Trophoblast cell (in vitro differentiated cells and primary cell): Measurements from ENCODE around the gene KRT7.
"Not testable (repeated sequence)": the region's sequence is repeated elsewhere in the genome, so short reads cannot be mapped to it uniquely, and the experiment has no call there.

ENCODE experiments used
- DNase-seq, 2 donors: peaks; one replicate each; pipeline ENCODE4 v3.0.0-alpha.2; 2016
- H2AFZ ChIP-seq: 2 replicates; pipeline ENCODE4 v1.6.1; 2013; ENCODE audit warnings: low read length, moderate library complexity, mild to moderate bottlenecking; ENCODE audit not compliant: insufficient read depth, poor library complexity
- H2AK5ac ChIP-seq: 2 replicates; pipeline ENCODE4 v1.6.1; 2013; ENCODE audit warnings: mild to moderate bottlenecking, low read length
- H2BK120ac ChIP-seq: 2 replicates; pipeline ENCODE4 v1.6.1; 2013; ENCODE audit warnings: low read length, mild to moderate bottlenecking, moderate library complexity; ENCODE audit not compliant: insufficient read depth, poor library complexity
- H2BK12ac ChIP-seq: 2 replicates; pipeline ENCODE4 v1.6.1; 2013; ENCODE audit warnings: mild to moderate bottlenecking, low read length, moderate library complexity
- H2BK5ac ChIP-seq: 2 replicates; pipeline ENCODE4 v1.6.1; 2013; ENCODE audit warnings: low read length, low read depth, moderate library complexity, mild to moderate bottlenecking; ENCODE audit not compliant: poor library complexity
- H3K14ac ChIP-seq: 2 replicates; pipeline ENCODE4 v1.6.1; 2013; ENCODE audit warnings: mild to moderate bottlenecking, low read length
- H3K18ac ChIP-seq: 2 replicates; pipeline ENCODE4 v1.6.1; 2013; ENCODE audit warnings: mild to moderate bottlenecking, low read length
- H3K23ac ChIP-seq: 2 replicates; pipeline ENCODE4 v1.6.1; 2013; ENCODE audit warnings: low read length
- H3K27ac ChIP-seq: 2 replicates; pipeline ENCODE4 v1.5.1; 2013; ENCODE audit warnings: low read depth, mild to moderate bottlenecking, inconsistent platforms, low read length, moderate library complexity
- H3K27me3 ChIP-seq: 2 replicates; pipeline ENCODE4 v1.6.1; 2013; ENCODE audit warnings: inconsistent platforms, mild to moderate bottlenecking, low read length, moderate library complexity; ENCODE audit not compliant: insufficient read depth
- H3K36me3 ChIP-seq, 2 experiments: 1 replicate in 1 of 2; 2 replicates in 1 of 2; pipeline ENCODE4 v1.6.1; 2013; ENCODE audit warnings: low read length in 2 of 2, mild to moderate bottlenecking in 2 of 2, moderate library complexity in 1 of 2; ENCODE audit not compliant: insufficient read depth in 2 of 2, control insufficient read depth in 1 of 2
- H3K4ac ChIP-seq: 2 replicates; pipeline ENCODE4 v1.6.1; 2013; ENCODE audit warnings: low read depth, mild to moderate bottlenecking, low read length, moderate library complexity
- H3K4me1 ChIP-seq, 2 experiments: 1 replicate in 1 of 2; 2 replicates in 1 of 2; pipeline ENCODE4 v1.6.1; 2013; ENCODE audit warnings: low read length in 2 of 2, mild to moderate bottlenecking in 2 of 2, moderate library complexity in 1 of 2; ENCODE audit not compliant: insufficient read depth in 2 of 2, control insufficient read depth in 1 of 2
- H3K4me2 ChIP-seq: 2 replicates; pipeline ENCODE4 v1.6.1; 2013; ENCODE audit warnings: inconsistent platforms, mild to moderate bottlenecking, low read length, moderate library complexity
- H3K4me3 ChIP-seq: 2 replicates; pipeline ENCODE4 v1.5.1; 2013; ENCODE audit warnings: mild to moderate bottlenecking, low read depth, low read length, inconsistent platforms
- H3K79me1 ChIP-seq: one replicate; pipeline ENCODE4 v1.6.1; 2013; ENCODE audit warnings: low read length
- H3K79me2 ChIP-seq: 2 replicates; pipeline ENCODE4 v1.6.1; 2013; ENCODE audit warnings: low read length, mild to moderate bottlenecking; ENCODE audit not compliant: control insufficient read depth, insufficient read depth, poor library complexity
- H3K9ac ChIP-seq: 2 replicates; pipeline ENCODE4 v1.6.1; 2013; ENCODE audit warnings: mild to moderate bottlenecking, low read length
- H3K9me3 ChIP-seq: 2 replicates; pipeline ENCODE4 v1.6.1; 2013; ENCODE audit warnings: low read depth, mild to moderate bottlenecking, control low read depth, inconsistent platforms, low read length; ENCODE audit not compliant: insufficient read depth
- H4K12ac ChIP-seq: 2 replicates; pipeline ENCODE4 v1.6.1; 2013; ENCODE audit warnings: low read depth, mild to moderate bottlenecking, low read length, moderate library complexity
- H4K8ac ChIP-seq: 2 replicates; pipeline ENCODE4 v1.6.1; 2013; ENCODE audit warnings: low read depth, mild to moderate bottlenecking, low read length, moderate library complexity
- H4K91ac ChIP-seq: one replicate; pipeline ENCODE4 v1.6.1; 2013; ENCODE audit warnings: low read depth, mild to moderate bottlenecking, low read length, moderate library complexity
- WGBS: extraction: QIAGEN DNeasy Blood & Tissue Kit; methylation state at CpG from one replicate; pipeline ENCODE4 v1.1.7; 2013; ENCODE audit warnings: missing lambda C conversion rate; ENCODE audit not compliant: insufficient read length, insufficient coverage; ENCODE audit errors: extremely low coverage; 5-methylcytosine and 5-hydroxymethylcytosine counted together

The KRT7 gene

DNA sequence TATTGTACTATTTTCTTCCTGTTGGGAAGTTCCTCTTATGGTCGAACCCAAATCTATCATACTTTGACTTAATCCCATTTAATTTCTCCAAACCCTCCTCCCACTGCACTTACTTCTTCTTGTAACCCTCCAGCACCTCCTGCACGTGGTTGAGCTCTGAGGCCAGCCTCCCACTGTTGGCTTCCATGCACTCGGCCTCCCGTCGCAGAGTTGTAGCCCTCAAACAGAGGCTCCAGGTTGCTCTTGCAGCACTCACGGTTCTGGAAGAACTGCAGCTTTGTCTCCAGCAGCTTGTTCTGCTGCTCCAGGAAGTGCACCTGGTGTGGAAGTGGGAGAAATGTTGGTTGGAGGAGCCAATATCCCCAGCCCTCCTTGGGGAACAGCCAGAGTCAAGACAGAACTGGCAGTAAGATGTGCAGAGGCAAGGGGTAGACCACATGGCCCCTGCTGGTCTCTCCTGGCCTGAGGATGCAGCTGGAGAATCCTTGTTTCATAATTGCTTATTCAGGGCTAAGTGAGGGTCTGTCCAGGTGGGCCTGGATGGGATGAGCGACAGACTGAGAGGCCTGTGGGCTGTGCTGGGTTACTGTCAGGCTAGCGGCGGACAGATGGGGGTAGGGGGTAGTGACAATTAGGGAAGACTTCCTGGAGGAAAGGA lies 23.0 kb downstream of the KRT7 start:
- H2AK5ac ChIP-seq = no peak overlapping the region
- no peak overlapping the region for H3K4ac ChIP-seq
- no peak overlapping the region for H4K12ac ChIP-seq
- H2BK12ac ChIP-seq = no peak overlapping the region
- H3K18ac ChIP-seq = no peak overlapping the region
- H3K14ac ChIP-seq = no peak overlapping the region
- WGBS = no CpG with 5 or more reads among the region's 9 CpGs
- peaks cover 16% of the 10 kb centered on the region for H3K27me3 ChIP-seq
- peak in 1 of 2 donors; percentile 64 for DNase-seq
- H2BK5ac ChIP-seq = no peak overlapping the region
- no peak overlapping the region for H2AFZ ChIP-seq
- H4K91ac ChIP-seq = no peak overlapping the region
- H3K4me3 ChIP-seq = no peak overlapping the region
- no peaks in the 10 kb centered on the region for H3K79me2 ChIP-seq
- peaks cover 10% of the 10 kb centered on the region for H3K9me3 ChIP-seq
- no peak overlapping the region for H2BK120ac ChIP-seq
- no peak overlapping the region for H3K4me2 ChIP-seq
- H3K36me3 ChIP-seq = no peaks in the 10 kb centered on the region
- no peaks in the 10 kb centered on the region for H3K4me1 ChIP-seq
- no peak overlapping the region for H3K9ac ChIP-seq
- H4K8ac ChIP-seq = no peak overlapping the region
- no peaks in the 10 kb centered on the region for H3K79me1 ChIP-seq
- no peak overlapping the region for H3K27ac ChIP-seq
- H3K23ac ChIP-seq = no peak overlapping the region

DNA sequence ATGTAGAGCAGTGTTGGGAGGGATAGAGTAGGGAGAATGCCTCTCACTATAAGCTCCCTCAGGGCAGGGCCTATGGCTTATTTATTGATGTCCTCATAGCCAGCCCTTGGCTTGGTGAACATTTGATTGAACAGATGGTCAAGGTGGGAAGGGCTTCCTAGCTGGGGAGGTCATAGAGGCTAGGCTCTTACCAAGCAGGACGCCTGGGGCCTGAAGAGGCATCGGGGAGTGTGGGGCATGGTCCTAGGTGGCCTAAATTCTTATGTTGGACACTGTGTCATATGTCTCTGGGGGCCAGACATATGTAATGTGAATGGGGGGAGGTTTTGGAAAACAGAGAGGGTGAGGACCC lies 23.5 kb downstream of the KRT7 start:
- peaks cover 16% of the 10 kb centered on the region for H3K27me3 ChIP-seq
- H3K27ac ChIP-seq = no peak overlapping the region
- H3K9me3 ChIP-seq = peaks cover 14% of the 10 kb centered on the region
- H3K14ac ChIP-seq = no peak overlapping the region
- no peak overlapping the region for H4K91ac ChIP-seq
- WGBS = no CpG with 5 or more reads among the region's 2 CpGs
- H3K9ac ChIP-seq = no peak overlapping the region
- H3K4ac ChIP-seq = no peak overlapping the region
- H2AK5ac ChIP-seq = no peak overlapping the region
- no peak overlapping the region for H3K23ac ChIP-seq
- no peak overlapping the region for H3K4me2 ChIP-seq
- no peaks in the 10 kb centered on the region for H3K79me2 ChIP-seq
- no peak overlapping the region for H2BK12ac ChIP-seq
- no peaks in the 10 kb centered on the region for H3K4me1 ChIP-seq
- H3K4me3 ChIP-seq = no peak overlapping the region
- H3K18ac ChIP-seq = no peak overlapping the region
- H2AFZ ChIP-seq = no peak overlapping the region
- H2BK120ac ChIP-seq = no peak overlapping the region
- no peak for DNase-seq
- no peaks in the 10 kb centered on the region for H3K36me3 ChIP-seq
- no peak overlapping the region for H2BK5ac ChIP-seq
- H4K12ac ChIP-seq = no peak overlapping the region
- H3K79me1 ChIP-seq = no peaks in the 10 kb centered on the region
- H4K8ac ChIP-seq = no peak overlapping the region

GRCh38 chr12:52257074-52257551 lies 24.1 kb downstream of the KRT7 start:
- no peak overlapping the region for H3K4me3 ChIP-seq
- no peak overlapping the region for H2AFZ ChIP-seq
- H3K4me2 ChIP-seq = no peak overlapping the region
- H3K27ac ChIP-seq = no peak overlapping the region
- no CpG with 5 or more reads among the region's 4 CpGs for WGBS
- no peak overlapping the region for H3K9ac ChIP-seq
- H4K91ac ChIP-seq = no peak overlapping the region
- H3K9me3 ChIP-seq = peaks cover 16% of the 10 kb centered on the region
- no peak overlapping the region for H4K8ac ChIP-seq
- H3K27me3 ChIP-seq = peaks cover 16% of the 10 kb centered on the region
- no peaks in the 10 kb centered on the region for H3K36me3 ChIP-seq
- H3K79me2 ChIP-seq = no peaks in the 10 kb centered on the region
- no peak overlapping the region for H3K18ac ChIP-seq
- H3K79me1 ChIP-seq = no peaks in the 10 kb centered on the region
- peak in 1 of 2 donors; percentile 44 for DNase-seq
- no peak overlapping the region for H2BK120ac ChIP-seq
- H2BK12ac ChIP-seq = no peak overlapping the region
- H3K23ac ChIP-seq = no peak overlapping the region
- no peak overlapping the region for H3K14ac ChIP-seq
- no peak overlapping the region for H4K12ac ChIP-seq
- H2BK5ac ChIP-seq = no peak overlapping the region
- H3K4ac ChIP-seq = no peak overlapping the region
- H3K4me1 ChIP-seq = no peaks in the 10 kb centered on the region
- no peak overlapping the region for H2AK5ac ChIP-seq

DNA sequence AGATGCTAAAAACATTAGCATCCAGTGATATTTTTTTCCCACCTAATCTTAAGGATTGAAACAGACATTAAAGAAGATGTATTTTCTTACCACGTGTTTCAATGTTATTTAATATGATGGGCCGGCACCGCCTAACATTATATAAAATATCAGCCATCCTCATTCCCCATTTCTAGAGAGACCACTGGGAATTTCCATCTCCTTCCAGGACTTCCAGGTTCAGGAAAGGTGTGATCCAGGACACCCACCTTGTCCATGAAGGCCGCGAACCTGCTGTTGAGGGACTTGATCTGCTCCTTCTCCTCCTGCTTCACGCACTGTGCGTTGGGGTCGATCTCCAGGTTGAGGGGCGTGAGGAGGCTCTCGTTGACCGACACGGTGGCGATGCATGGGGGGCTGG lies 24.9 kb downstream of the KRT7 start:
- no CpG with 5 or more reads among the region's 13 CpGs for WGBS

More for the DNA sequence above, 24.9 kb downstream of the KRT7 start:
- H2AFZ ChIP-seq, H2BK12ac ChIP-seq, H3K9ac ChIP-seq, H3K4ac ChIP-seq, H3K79me2 ChIP-seq, H3K27ac ChIP-seq, H3K4me2 ChIP-seq, H3K14ac ChIP-seq, H3K23ac ChIP-seq, H3K4me3 ChIP-seq, H3K79me1 ChIP-seq, H4K12ac ChIP-seq, H4K8ac ChIP-seq, H3K18ac ChIP-seq, H3K36me3 ChIP-seq, H2AK5ac ChIP-seq, H2BK5ac ChIP-seq, H2BK120ac ChIP-seq, H3K4me1 ChIP-seq, H4K91ac ChIP-seq: not testable (repeated sequence)
- peak in 1 of 2 donors; percentile 36 for DNase-seq
- peaks cover 20% of the 10 kb centered on the region for H3K9me3 ChIP-seq
- H3K27me3 ChIP-seq = peaks cover 16% of the 10 kb centered on the region
